GM12878 (cell line): Measurements from ENCODE around the gene TMEM212. TPM values are rescaled to one million over a fixed set of nuclear protein-coding genes. Genes with fewer than 3 reads are reported as not detected.
A peak's percentile ranks its signal among the peaks of the same experiment; 100 is the strongest.

Experiments
- ATAC-seq: fragments of 200-7000 bp; cut with Tn5 transposase; 3 replicates; pipeline ENCODE4 v1.9.1; 2020; ENCODE audit warnings: mild to moderate bottlenecking, moderate library complexity
- BruUV-seq: library from RNA; stranded (reverse); fragments of 400-500 nt; replicated peaks from 2 replicates; lab custom pipeline; 2021; lab: Mats Ljungman, UMichigan
- CTCF ChIA-PET: fragments of 300-600 bp; sonication (Branson Sonifier 250); formaldehyde crosslinking; extraction: SDS; loops from one replicate; lab custom pipeline; 2021; ENCODE audit warnings: inconsistent platforms; lab: Yijun Ruan, JAX
- POLR2A ChIA-PET: fragments of 350-600 bp; formaldehyde crosslinking; extraction: SDS; loops from one replicate; lab custom pipeline; 2021; ENCODE audit warnings: inconsistent platforms; lab: Charles Lee
- RAD21 ChIA-PET: fragments of 300-600 bp; sonication (Branson Sonifier 250); formaldehyde crosslinking; loops from one replicate; lab custom pipeline; 2023; ENCODE audit warnings: antibody characterized with exemption; ENCODE audit not compliant: unreplicated experiment; lab: Charles Lee
- SMC1A ChIA-PET: fragments of 300-600 bp; sonication (Branson Sonifier 250); formaldehyde crosslinking; loops from one replicate; lab custom pipeline; 2023; ENCODE audit not compliant: unreplicated experiment, uncharacterized antibody; lab: Charles Lee
- DNase-seq: peaks from one replicate; pipeline ENCODE4 v3.0.0-alpha.2; 2011; ENCODE audit warnings: low read depth, low spot score
- FAIRE-seq: peaks from 3 replicates; lab custom pipeline; 2011; peaks lifted over from hg19 to GRCh38; lab: Jason Lieb, UNC
- H2AFZ ChIP-seq: 2 replicates; pipeline ENCODE4 v1.6.0; 2011; ENCODE audit warnings: low read depth, low read length, control low read depth; ENCODE audit not compliant: control insufficient read depth
- H3K27ac ChIP-seq: 2 replicates; pipeline ENCODE4 v1.5.1; 2011; ENCODE audit warnings: control low read depth; ENCODE audit not compliant: control insufficient read depth, insufficient read depth
- H3K27me3 ChIP-seq, 2 experiments: replicated peaks in 1 of 2; 2 replicates each; pipeline versions ENCODE4 v1.6.0 to v1.6.1; 2011; ENCODE audit warnings: low read length in 1 of 2; ENCODE audit not compliant: control insufficient read depth in 2 of 2, insufficient read depth in 2 of 2
- H3K36me3 ChIP-seq, 2 experiments: 2 replicates each; pipeline ENCODE4 v1.5.1; 2011; ENCODE audit warnings: low read length in 1 of 2; ENCODE audit not compliant: control insufficient read depth in 2 of 2, insufficient read depth in 2 of 2
- H3K4me1 ChIP-seq: 2 replicates; pipeline ENCODE4 v1.6.1; 2011; ENCODE audit warnings: mild to moderate bottlenecking, low read length, moderate library complexity, mixed read lengths; ENCODE audit not compliant: control insufficient read depth, insufficient read depth
- H3K4me2 ChIP-seq: 2 replicates; pipeline ENCODE4 v1.6.0; 2011; ENCODE audit warnings: control low read depth; ENCODE audit not compliant: control insufficient read depth, insufficient read depth
- H3K4me3 ChIP-seq: fragments of 200-600 bp; sonication (generic); 2 replicates; pipeline ENCODE4 v1.5.1; 2016
- H3K79me2 ChIP-seq: 2 replicates; pipeline ENCODE4 v1.6.0; 2011; ENCODE audit warnings: low read length; ENCODE audit not compliant: control insufficient read depth, insufficient read depth
- H3K9ac ChIP-seq: 2 replicates; pipeline ENCODE4 v1.8.0; 2011; ENCODE audit warnings: low read length, control low read depth, mixed read lengths; ENCODE audit not compliant: control insufficient read depth, insufficient read depth
- H3K9me3 ChIP-seq: replicated peaks from 3 replicates; pipeline ENCODE4 v1.5.1; 2011; ENCODE audit warnings: mild to moderate bottlenecking, low read length; ENCODE audit not compliant: control insufficient read depth, insufficient read depth
- H4K20me1 ChIP-seq: 2 replicates; pipeline ENCODE4 v1.6.0; 2011; ENCODE audit not compliant: control insufficient read depth, insufficient read depth
- ATF7 ChIP-seq: fragments of 450-650 bp; IDR thresholded peaks from 2 replicates; pipeline ENCODE4 v1.6.1; 2016; ENCODE audit warnings: low read depth, mild to moderate bottlenecking
- CHD4 ChIP-seq: fragments of 200-600 bp; sonication (generic); IDR thresholded peaks from 2 replicates; pipeline ENCODE4 v1.6.1; 2016; ENCODE audit warnings: mild to moderate bottlenecking
- CREB1 ChIP-seq: IDR thresholded peaks from 2 replicates; pipeline ENCODE4 v1.6.1; 2012; ENCODE audit warnings: low read depth, mild to moderate bottlenecking, inconsistent platforms
- CUX1 ChIP-seq: IDR thresholded peaks from 2 replicates; pipeline ENCODE4 v1.6.1; 2012; ENCODE audit warnings: improper control_type of control experiment, low read depth, low read length; ENCODE audit not compliant: insufficient replicate concordance
- EZH2 ChIP-seq: IDR thresholded peaks from 2 replicates; pipeline ENCODE4 v1.6.1; 2012; ENCODE audit warnings: low read depth, mild to moderate bottlenecking, control low read depth, inconsistent platforms, low read length, borderline replicate concordance; ENCODE audit not compliant: control insufficient read depth
- FOXK2 ChIP-seq: fragments of 450-650 bp; IDR thresholded peaks from 2 replicates; pipeline ENCODE4 v1.6.1; 2017; ENCODE audit warnings: mild to moderate bottlenecking, moderate library complexity
- HDAC2 ChIP-seq: fragments of 200-600 bp; sonication (generic); IDR thresholded peaks from 2 replicates; pipeline ENCODE4 v1.6.1; 2017
- NBN ChIP-seq: fragments of 450-650 bp; IDR thresholded peaks from 2 replicates; pipeline ENCODE4 v1.6.1; 2016
- PAX5 ChIP-seq: IDR thresholded peaks from 2 replicates; pipeline ENCODE4 v1.6.1; 2011; ENCODE audit warnings: low read depth, low read length, borderline replicate concordance
- POU2F2 ChIP-seq: IDR thresholded peaks from 3 replicates; pipeline ENCODE4 v1.6.1; 2011; ENCODE audit warnings: low read depth, mild to moderate bottlenecking, low read length, borderline replicate concordance
- RELA ChIP-seq: fragments of 450-650 bp; IDR thresholded peaks from 2 replicates; pipeline ENCODE4 v1.8.0; 2014; ENCODE audit warnings: borderline replicate concordance; ENCODE audit not compliant: partially characterized antibody
- SMARCA5 ChIP-seq: fragments of 450-650 bp; IDR thresholded peaks from 2 replicates; pipeline ENCODE4 v1.6.1; 2017; ENCODE audit warnings: mild to moderate bottlenecking
- SUPT20H ChIP-seq: IDR thresholded peaks from 2 replicates; pipeline ENCODE4 v1.6.1; 2011; ENCODE audit warnings: low read depth, mild to moderate bottlenecking, low read length, moderate library complexity, borderline replicate concordance; ENCODE audit not compliant: control insufficient read depth
- ZNF24 ChIP-seq: fragments of 450-650 bp; IDR thresholded peaks from 2 replicates; pipeline ENCODE4 v1.6.1; 2017; ENCODE audit warnings: antibody characterized with exemption, mild to moderate bottlenecking
- ZNF274 ChIP-seq: IDR thresholded peaks from one replicate; pipeline ENCODE4 v1.8.0; 2011; ENCODE audit not compliant: insufficient read length, insufficient read depth
- WGBS: methylation state at CpG from one replicate; pipeline ENCODE4 v1.1.6; 2016; ENCODE audit warnings: low lambda C conversion rate; ENCODE audit not compliant: insufficient replicate concordance, insufficient coverage; ENCODE audit errors: missing lambda C conversion rate; 5-methylcytosine and 5-hydroxymethylcytosine counted together
- in situ Hi-C: fragments of 300-500 bp; cut with MboI; formaldehyde crosslinking; loops from 9 replicates; pipeline ENCODE4 v1.14.3; 2018; ENCODE audit warnings: mixed read lengths
- intact Hi-C: fragments of 100-400 bp; cut with micrococcal nuclease; formaldehyde crosslinking; loops from one replicate; pipeline ENCODE4 v1.14.2; 2022; ENCODE audit not compliant: unreplicated experiment
- polyA plus RNA-seq, 11 experiments: library from polyadenylated mRNA; depleted of rRNA in 4 of 11; unstranded in 6 of 11; stranded (reverse) in 5 of 11; fragments of >200 nt; fragmentation: Nextera tagmentation in 4 of 11; fragmentation: Illumina TruSeq in 1 of 11; extraction: Ambion mirVana in 4 of 11; extraction: Trizol in 1 of 11; gene quantifications; 1 replicate in 1 of 11; 2 replicates in 10 of 11; pipeline versions ENCODE4 v1.2.1 to v1.2.3, GENCODE V29; 2011 to 2016; ENCODE audit warnings: inconsistent platforms in 2 of 11, missing spikeins in 2 of 11, low read depth in 1 of 11
- total RNA-seq, 4 experiments: library from RNA; depleted of rRNA in 3 of 4; stranded (reverse); fragments of >200 nt in 3 of 4; fragmentation: Illumina TruSeq in 1 of 4; extraction: Trizol in 1 of 4; gene quantifications; 2 replicates each; pipeline versions ENCODE4 v1.2.1 to v1.2.3, GENCODE V29; 2013 to 2021
- TF ChIP-seq, protein P1 (sequence below): IDR thresholded peaks from 2 replicates; pipeline ENCODE4 v1.6.1; 2012; ENCODE audit warnings: low read depth, low read length, improper control_type of control experiment

The TMEM212 gene
- total and polyA plus RNA-seq, 10 of the 15 experiments (the other 5 are each of a cell fraction or from before 2014, with no cell fraction given), result not detected

DNA sequence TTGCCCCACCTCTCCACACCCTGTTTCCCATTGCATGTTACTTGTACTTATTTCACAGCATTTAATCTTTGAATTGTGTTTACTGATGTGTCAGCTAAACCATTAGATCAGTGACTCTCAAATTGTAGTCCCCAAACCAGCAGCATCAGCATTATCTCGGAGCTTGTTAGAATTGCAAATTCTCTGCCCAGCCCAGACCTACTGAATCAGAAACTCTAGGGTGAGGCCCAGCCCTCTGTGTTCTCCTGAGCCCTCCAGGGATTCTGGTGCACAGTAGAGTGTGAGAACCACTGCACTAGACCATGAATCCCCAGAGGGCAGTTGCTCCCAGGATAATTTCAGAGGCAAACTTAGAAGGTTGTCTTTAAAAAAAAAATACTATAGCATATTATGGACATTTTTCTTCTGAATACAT lies 45.9 kb upstream of the TMEM212 start:
- no peaks in the 10 kb centered on the region for H3K27me3 ChIP-seq
- peak overlapping the region; percentile 29; the same call in 1 of the 2 replicates for H2AFZ ChIP-seq
- ChIA-PET SMC1A (interaction anchor here (1.0 to 4.7 kb wide), 14 partner anchors 9 to 42 kb away, joined by 3 to 64 read pairs (median 18); partner anchors contain the start of gene PLD1), POLR2A (interaction anchor here (0.6 to 3.7 kb wide), 16 partner anchors 9 to 358 kb away, joined by 3 to 40 read pairs (median 6); partner anchors contain the start of gene PLD1), RAD21 (interaction anchor here (0.7 to 4.3 kb wide), 17 partner anchors 8 to 1441 kb away, joined by 3 to 80 read pairs (median 12); partner anchors contain the start of gene PLD1), CTCF (interaction anchor here (0.6 to 4.6 kb wide), 11 partner anchors 8 to 385 kb away, joined by 3 to 56 read pairs (median 7); partner anchors contain the start of gene PLD1)
- H4K20me1 ChIP-seq, result no peaks in the 10 kb centered on the region
- H3K4me3 ChIP-seq, result no peak overlapping the region
- BruUV-seq, result no TSS peak
- H3K9ac ChIP-seq, result no peak overlapping the region
- no peak overlapping the region; the same call in 1 of the 2 replicates for H3K4me2 ChIP-seq
- in situ Hi-C loops, result no loop called here
- FAIRE-seq (no peak), DNase-seq (peak; percentile 82), ATAC-seq (peak; percentile 83)
- no peaks in the 10 kb centered on the region; the same call in 1 of the 3 replicates for H3K9me3 ChIP-seq
- 0% methylated on average over 1 of the region's 1 CpG for WGBS
- intact Hi-C loops, result loop anchor here (1.0 to 5.0 kb wide), 3 partner anchors 17 to 340 kb away; no protein-coding TSS in a partner anchor
- H3K36me3 ChIP-seq, result no peaks in the 10 kb centered on the region; a peak in 1 of 4 replicates
- H3K27ac ChIP-seq, result peak overlapping the region; percentile 50
- peaks cover 8% of the 10 kb centered on the region for H3K79me2 ChIP-seq
- H3K4me1 ChIP-seq, result peaks cover 4% of the 10 kb centered on the region; the same call in 1 of the 2 replicates
- TF ChIP-seq ATF7 (peak; percentile 72), SMARCA5 (no peak), CHD4 (no peak), ZNF274 (no peak), CUX1 (peak; percentile 99), SUPT20H (no peak), CREB1 (no peak), NBN (peak; percentile 83), RELA (peak; percentile 9), POU2F2 (no peak), FOXK2 (no peak), HDAC2 (no peak), PAX5 (peak; percentile 82), ZNF24 (peak; percentile 56; the same call in 1 of the 2 replicates), EZH2 (no peak)
- TF ChIP-seq, protein P1, sequence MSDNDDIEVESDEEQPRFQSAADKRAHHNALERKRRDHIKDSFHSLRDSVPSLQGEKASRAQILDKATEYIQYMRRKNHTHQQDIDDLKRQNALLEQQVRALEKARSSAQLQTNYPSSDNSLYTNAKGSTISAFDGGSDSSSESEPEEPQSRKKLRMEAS, result no peak
